Breast epithelium (tissue), 3 donors: ENCODE results near the gene MRTFB.
"Not testable (repeated sequence)": the region's sequence is repeated elsewhere in the genome, so short reads cannot be mapped to it uniquely, and the experiment has no call there.

Experiments used
- CTCF ChIP-seq, 3 donors: fragments of 450-650 bp; IDR thresholded peaks; one replicate each; pipeline ENCODE4 v1.5.1; 2016 to 2017; ENCODE audit warnings: antibody characterized with exemption in 3 of 3, mild to moderate bottlenecking in 3 of 3, moderate library complexity in 3 of 3
- POLR2A ChIP-seq: fragments of 450-650 bp; IDR thresholded peaks from one replicate; pipeline ENCODE4 v1.6.1; 2016; ENCODE audit warnings: antibody characterized with exemption, mild to moderate bottlenecking, moderate library complexity
- POLR2AphosphoS5 ChIP-seq, 3 donors: sonication (generic); formaldehyde crosslinking; IDR thresholded peaks; one replicate each; pipeline ENCODE4 v1.6.1; 2017; ENCODE audit warnings: antibody characterized with exemption in 3 of 3

DNA sequence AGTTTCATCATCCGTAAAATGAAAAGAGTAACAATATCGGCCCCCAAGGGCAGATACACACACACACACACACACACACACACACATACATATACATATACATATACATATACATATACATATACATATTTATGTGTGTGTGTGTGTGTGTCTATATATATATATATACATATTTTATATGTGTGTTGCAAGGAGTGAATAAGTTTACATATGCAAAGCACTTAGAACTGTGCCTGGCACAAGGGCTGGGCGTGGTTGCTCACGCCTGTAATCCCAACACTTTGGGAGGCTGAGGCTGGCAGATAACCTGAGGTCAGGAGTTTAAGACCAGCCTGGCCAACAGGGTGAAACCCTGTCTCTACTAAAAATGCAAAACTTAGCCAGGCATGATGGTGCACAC lies 47.6 kb upstream of the MRTFB start:
- TF ChIP-seq CTCF (IDR thresholded peaks at IDR 0.05); POLR2AphosphoS5 (IDR thresholded peaks at IDR 0.05); POLR2A: not testable (repeated sequence)
